ENCODE results near the gene RASGEF1C.
A peak's percentile ranks its signal among the peaks of the same experiment; 100 is the strongest.

Gene RASGEF1C

GRCh38 chr5:180080486-180081280 lies 128.3 kb downstream of the RASGEF1C start:
- DNase-seq: peak in 2 of 5 donors; percentile 19 to 27

GRCh38 chr5:180079702-180080466 lies 129.1 kb downstream of the RASGEF1C start:
- no peak for DNase-seq

- no peak for DNase-seq
Observed at GRCh38 chr5:180078348-180078747, 130.7 kb downstream of the RASGEF1C start.

- no peak for DNase-seq
Observed at GRCh38 chr5:180077594-180078284, 131.3 kb downstream of the RASGEF1C start.

GRCh38 chr5:180075703-180076102 lies 133.3 kb downstream of the RASGEF1C start:
- DNase-seq: no peak

- DNase-seq: no peak
Observed at GRCh38 chr5:180074462-180074861, 134.5 kb downstream of the RASGEF1C start.

- DNase-seq: no peak
Observed at GRCh38 chr5:180072556-180072955, 136.5 kb downstream of the RASGEF1C start.

GRCh38 chr5:180072256-180072548 lies 136.8 kb downstream of the RASGEF1C start:
- DNase-seq: no peak

GRCh38 chr5:180071531-180072255 lies 137.3 kb downstream of the RASGEF1C start, which contains the start of gene RNF130:
TSS of gene RNF130 (minus strand) at chr5:180071759. CDS start at chr5:180071702, 57 bp downstream.
- peak; percentile 70 to 80 (median 76) for DNase-seq

- peak in 1 of 5 donors; percentile 8 for DNase-seq
Observed at GRCh38 chr5:180070756-180071530, 138.1 kb downstream of the RASGEF1C start.

- no peak for DNase-seq
Observed at GRCh38 chr5:180069589-180070247, 139.3 kb downstream of the RASGEF1C start.

- no peak for DNase-seq
Observed at GRCh38 chr5:180068519-180069090, 140.4 kb downstream of the RASGEF1C start.

GRCh38 chr5:180067986-180068385 lies 141.0 kb downstream of the RASGEF1C start:
- no peak for DNase-seq

GRCh38 chr5:180060192-180060591 lies 148.8 kb downstream of the RASGEF1C start:
- no peak for DNase-seq

- DNase-seq: no peak
Observed at GRCh38 chr5:180059326-180059725, 149.7 kb downstream of the RASGEF1C start.

- DNase-seq: no peak
Observed at GRCh38 chr5:180056153-180056552, 152.9 kb downstream of the RASGEF1C start.

GRCh38 chr5:180054226-180054625 lies 154.8 kb downstream of the RASGEF1C start:
- no peak for DNase-seq

GRCh38 chr5:180053061-180053602 lies 155.9 kb downstream of the RASGEF1C start:
- no peak for DNase-seq

GRCh38 chr5:180052211-180052818 lies 156.7 kb downstream of the RASGEF1C start:
- DNase-seq: no peak

All from T-helper 1 cell (primary cell).